Left ventricle myocardium inferior (tissue), 1 donor: ENCODE measurements around the gene CFAP300. TPM values are rescaled to one million over a fixed set of nuclear protein-coding genes. Genes with fewer than 3 reads are reported as not detected.

Source experiments
- DNase-seq: peaks from one replicate; pipeline ENCODE4 v3.0.0-alpha.2; 2020
- H3K27ac ChIP-seq: fragments of 200-600 bp; replicated peaks from 2 replicates; pipeline ENCODE4 v1.8.0; 2021
- H3K27me3 ChIP-seq: fragments of 200-600 bp; 2 replicates; pipeline ENCODE4 v1.8.0; 2021; ENCODE audit warnings: low read depth
- H3K36me3 ChIP-seq: fragments of 200-600 bp; 2 replicates; pipeline ENCODE4 v1.8.0; 2021
- H3K4me1 ChIP-seq: fragments of 200-600 bp; 2 replicates; pipeline ENCODE4 v1.8.0; 2021
- H3K4me3 ChIP-seq: fragments of 200-600 bp; 2 replicates; pipeline ENCODE4 v1.8.0; 2021; ENCODE audit warnings: mild to moderate bottlenecking, moderate library complexity
- H3K9me3 ChIP-seq: fragments of 200-600 bp; replicated peaks from 2 replicates; pipeline ENCODE4 v1.8.0; 2021
- intact Hi-C: fragments of 100-400 bp; cut with micrococcal nuclease; formaldehyde crosslinking; loops from one replicate; pipeline ENCODE4 v1.11.0; 2022
- long read RNA-seq: library from polyadenylated mRNA; unstranded; transcript quantifications from one replicate; pipeline ENCODE4 v2.0.0, GENCODE V29; 2021
- total RNA-seq: library from RNA; stranded (reverse); fragmentation: NEBNext Ultra II Directional; extraction: Animal tissue kit (Norgen Biotek cat#: 25700); gene quantifications from one replicate; pipeline ENCODE4 v1.2.1, GENCODE V29; 2021
- TF ChIP-seq, protein P1 (sequence below): fragments of 200-600 bp; IDR thresholded peaks from 2 replicates; pipeline ENCODE4 v1.8.0; 2021; ENCODE audit warnings: antibody characterized with exemption, mild to moderate bottlenecking, borderline replicate concordance
- donor health status: DM: no; HTN: yes; CAD: no; lungs with severe emphysema.

Gene CFAP300
- 0.99 TPM for total RNA-seq
- long read RNA-seq, partial matches to known transcripts = 0 of 1 reads
- long read RNA-seq, other reads (novel, unspliced or antisense) = 1 of 1 reads

DNA sequence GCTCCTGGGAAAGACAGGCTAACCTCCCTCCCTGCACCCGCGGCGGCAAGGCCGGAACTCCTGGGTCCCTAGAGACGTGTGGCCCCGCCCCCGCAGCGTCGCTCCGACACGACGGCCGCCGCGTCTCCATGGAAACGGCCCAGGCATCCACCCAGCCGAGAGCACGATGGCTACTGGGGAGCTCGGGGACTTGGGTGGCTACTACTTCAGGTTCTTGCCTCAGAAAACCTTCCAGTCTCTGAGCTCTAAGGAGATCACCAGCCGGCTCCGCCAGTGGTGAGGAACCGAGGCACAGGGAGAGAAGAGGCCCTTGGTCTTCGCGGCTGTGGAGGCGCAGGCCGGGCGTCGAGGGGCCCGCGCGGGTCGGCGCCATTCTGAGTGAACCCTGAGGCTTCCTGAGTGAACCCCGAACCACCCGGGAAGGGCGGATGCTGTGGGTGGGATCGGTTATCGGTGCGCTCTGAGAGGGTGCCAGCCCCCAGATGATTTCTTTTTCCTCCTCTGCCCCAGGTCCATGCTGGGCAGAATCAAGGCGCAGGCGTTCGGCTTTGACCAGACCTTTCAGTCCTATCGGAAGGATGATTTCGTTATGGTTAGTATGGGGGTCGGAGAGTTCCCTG lies at the start of gene CFAP300:
Gene CFAP300 (plus strand): TSS at position 133 of the 620 bp plus-strand sequence. CDS start 34 bp downstream, at position 167.
- peaks cover 28% of the 10 kb centered on the region for H3K27me3 ChIP-seq
- TF ChIP-seq, protein P1, sequence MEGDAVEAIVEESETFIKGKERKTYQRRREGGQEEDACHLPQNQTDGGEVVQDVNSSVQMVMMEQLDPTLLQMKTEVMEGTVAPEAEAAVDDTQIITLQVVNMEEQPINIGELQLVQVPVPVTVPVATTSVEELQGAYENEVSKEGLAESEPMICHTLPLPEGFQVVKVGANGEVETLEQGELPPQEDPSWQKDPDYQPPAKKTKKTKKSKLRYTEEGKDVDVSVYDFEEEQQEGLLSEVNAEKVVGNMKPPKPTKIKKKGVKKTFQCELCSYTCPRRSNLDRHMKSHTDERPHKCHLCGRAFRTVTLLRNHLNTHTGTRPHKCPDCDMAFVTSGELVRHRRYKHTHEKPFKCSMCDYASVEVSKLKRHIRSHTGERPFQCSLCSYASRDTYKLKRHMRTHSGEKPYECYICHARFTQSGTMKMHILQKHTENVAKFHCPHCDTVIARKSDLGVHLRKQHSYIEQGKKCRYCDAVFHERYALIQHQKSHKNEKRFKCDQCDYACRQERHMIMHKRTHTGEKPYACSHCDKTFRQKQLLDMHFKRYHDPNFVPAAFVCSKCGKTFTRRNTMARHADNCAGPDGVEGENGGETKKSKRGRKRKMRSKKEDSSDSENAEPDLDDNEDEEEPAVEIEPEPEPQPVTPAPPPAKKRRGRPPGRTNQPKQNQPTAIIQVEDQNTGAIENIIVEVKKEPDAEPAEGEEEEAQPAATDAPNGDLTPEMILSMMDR = no peak
- peaks cover 10% of the 10 kb centered on the region for H3K4me1 ChIP-seq
- peak within 1 kb of the TSS; percentile 70 for H3K4me3 ChIP-seq
- H3K27ac ChIP-seq = peak within 1 kb of the TSS; percentile 67
- no peaks in the 10 kb centered on the region for H3K9me3 ChIP-seq
- intact Hi-C loops = no loop called here
- no peaks in the 10 kb centered on the region for H3K36me3 ChIP-seq
- peak; percentile 92 for DNase-seq

DNA sequence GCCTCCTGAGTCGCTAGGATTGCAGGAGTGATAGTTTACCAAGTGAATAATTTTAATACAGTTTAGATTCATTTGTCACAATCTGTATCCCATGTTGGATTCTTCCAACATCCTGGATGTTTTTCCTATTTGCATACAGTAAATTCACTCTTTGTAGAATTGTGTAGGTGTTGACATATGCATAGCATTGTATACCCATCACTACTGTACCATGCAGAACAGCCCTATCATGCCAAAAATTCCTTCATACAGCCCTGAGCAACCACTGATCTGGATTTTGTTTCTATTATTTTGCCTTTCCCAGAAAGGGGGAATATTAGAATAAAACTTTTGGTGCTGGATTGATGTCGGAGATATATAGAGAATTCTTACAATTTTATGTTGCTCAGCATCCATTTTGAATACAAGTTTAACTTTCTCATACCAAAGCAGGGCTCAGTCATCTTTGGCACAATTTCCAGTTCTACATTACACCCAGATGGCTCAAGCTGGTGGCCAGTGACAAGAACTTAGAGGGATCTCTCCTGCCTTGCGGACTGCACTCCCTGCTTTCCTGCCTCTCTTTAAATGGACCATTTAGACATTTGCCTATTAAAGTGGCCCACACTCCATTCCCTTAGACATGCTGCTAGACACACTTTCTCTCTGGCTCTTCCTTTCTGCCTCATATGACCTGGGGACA lies 45.4 kb upstream of the CFAP300 start:
- Histone ChIP-seq H3K4me1 (no peaks in the 10 kb centered on the region), H3K27ac (no peak overlapping the region), H3K36me3 (no peaks in the 10 kb centered on the region), H3K27me3 (no peaks in the 10 kb centered on the region), H3K9me3 (no peaks in the 10 kb centered on the region), H3K4me3 (no peak overlapping the region)
- TF ChIP-seq, protein P1 = no peak
- DNase-seq = no peak
- intact Hi-C loops = no loop called here

DNA sequence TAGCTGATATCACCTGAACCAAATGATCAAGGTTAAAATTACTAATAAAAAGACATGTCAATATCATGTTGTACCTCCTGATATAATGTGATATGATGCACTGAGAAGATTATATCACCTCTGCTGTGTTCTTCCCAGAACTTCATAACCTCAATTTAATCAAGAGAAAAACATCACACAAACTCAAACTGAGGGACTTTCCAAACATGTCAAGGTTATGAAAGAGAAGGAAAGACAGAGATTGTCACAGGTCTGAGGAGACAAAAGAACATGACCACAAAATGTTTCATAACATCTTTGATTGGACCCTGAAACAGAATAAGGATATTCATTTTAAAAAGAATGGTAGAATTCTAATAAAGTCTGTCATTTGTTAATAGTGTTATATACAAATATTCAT lies 43.0 kb upstream of the CFAP300 start:
- intact Hi-C loops = no loop called here
- no peak overlapping the region for H3K27ac ChIP-seq
- H3K9me3 ChIP-seq = no peaks in the 10 kb centered on the region
- H3K27me3 ChIP-seq = no peaks in the 10 kb centered on the region
- no peaks in the 10 kb centered on the region for H3K36me3 ChIP-seq
- no peak overlapping the region for H3K4me3 ChIP-seq
- peaks cover 3% of the 10 kb centered on the region for H3K4me1 ChIP-seq
- no peak for DNase-seq
- TF ChIP-seq, protein P1 = no peak

DNA sequence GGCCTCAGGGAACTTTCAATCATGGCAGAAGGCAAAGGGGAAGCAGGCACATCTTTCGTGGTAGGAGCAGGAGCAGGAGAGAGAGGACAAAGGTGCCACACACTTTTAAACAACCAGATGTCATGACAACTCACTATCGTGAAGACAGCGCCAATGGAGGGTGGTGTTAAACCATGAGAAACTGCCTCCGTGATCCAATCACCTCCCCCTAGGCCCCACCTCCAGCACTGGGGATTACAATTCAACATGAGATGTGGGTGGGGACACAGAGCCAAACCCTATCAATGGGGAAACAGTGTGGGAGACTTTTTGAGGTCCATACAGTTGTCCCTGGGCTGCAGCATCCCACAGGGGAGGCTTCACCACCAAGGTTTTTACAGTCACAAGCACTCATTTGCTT lies 41.9 kb upstream of the CFAP300 start:
- DNase-seq = no peak
- H3K9me3 ChIP-seq = no peaks in the 10 kb centered on the region
- no peak overlapping the region for H3K4me3 ChIP-seq
- no peaks in the 10 kb centered on the region for H3K36me3 ChIP-seq
- no peaks in the 10 kb centered on the region for H3K27me3 ChIP-seq
- H3K4me1 ChIP-seq = peaks cover 3% of the 10 kb centered on the region
- TF ChIP-seq, protein P1 = no peak
- intact Hi-C loops = no loop called here
- H3K27ac ChIP-seq = no peak overlapping the region

DNA sequence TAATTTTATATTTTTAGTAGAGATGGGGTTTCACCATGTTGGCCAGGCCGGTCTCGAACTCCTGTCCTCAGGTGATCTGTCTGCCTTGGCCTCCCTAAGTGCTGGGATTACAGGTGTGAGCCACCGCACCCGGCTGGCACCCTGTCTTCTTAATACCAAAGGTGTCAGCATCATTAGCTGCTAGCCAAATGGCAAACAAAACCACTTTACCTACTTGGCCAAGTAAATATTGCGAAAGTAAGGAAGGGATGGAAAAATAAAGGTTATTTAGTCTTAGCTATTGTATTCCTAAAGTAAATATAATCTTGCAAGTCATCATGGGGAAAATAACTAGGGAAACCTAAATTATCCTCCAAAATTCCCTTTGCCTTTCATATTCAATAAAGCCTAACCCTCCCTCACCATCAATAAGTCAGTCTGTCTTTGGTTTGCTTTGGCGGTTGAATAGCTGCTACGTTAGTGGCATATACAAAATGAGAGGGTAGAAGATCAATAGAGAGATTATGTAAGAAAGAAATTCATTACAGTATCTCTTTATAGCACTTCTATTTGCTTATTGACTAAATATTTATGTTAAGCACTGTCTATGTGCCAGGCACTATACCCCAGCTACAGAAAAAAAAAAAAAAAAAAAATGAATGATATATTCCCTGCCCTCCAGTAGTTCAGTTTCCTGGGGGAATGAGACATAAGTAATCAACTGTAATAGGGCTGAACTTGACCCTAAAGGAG lies 40.2 kb upstream of the CFAP300 start:
- Histone ChIP-seq H3K4me3 (no peak overlapping the region), H3K27me3 (no peaks in the 10 kb centered on the region), H3K27ac (no peak overlapping the region), H3K4me1 (peaks cover 15% of the 10 kb centered on the region), H3K36me3 (no peaks in the 10 kb centered on the region), H3K9me3 (no peaks in the 10 kb centered on the region)
- TF ChIP-seq, protein P1 = no peak
- intact Hi-C loops = loop anchor here (2.0 kb wide), 1 partner anchor 144 kb away; no protein-coding TSS in a partner anchor
- DNase-seq = no peak
